Ramos (cell line): ENCODE results near the gene SFXN1.

Experiments used
- in situ Hi-C: fragments of 300-500 bp; cut with MboI; formaldehyde crosslinking; loops from one replicate; pipeline ENCODE4 v1.14.3; 2022; ENCODE audit warnings: low sequenced_read_pairs; ENCODE audit not compliant: unreplicated experiment

Gene SFXN1

DNA sequence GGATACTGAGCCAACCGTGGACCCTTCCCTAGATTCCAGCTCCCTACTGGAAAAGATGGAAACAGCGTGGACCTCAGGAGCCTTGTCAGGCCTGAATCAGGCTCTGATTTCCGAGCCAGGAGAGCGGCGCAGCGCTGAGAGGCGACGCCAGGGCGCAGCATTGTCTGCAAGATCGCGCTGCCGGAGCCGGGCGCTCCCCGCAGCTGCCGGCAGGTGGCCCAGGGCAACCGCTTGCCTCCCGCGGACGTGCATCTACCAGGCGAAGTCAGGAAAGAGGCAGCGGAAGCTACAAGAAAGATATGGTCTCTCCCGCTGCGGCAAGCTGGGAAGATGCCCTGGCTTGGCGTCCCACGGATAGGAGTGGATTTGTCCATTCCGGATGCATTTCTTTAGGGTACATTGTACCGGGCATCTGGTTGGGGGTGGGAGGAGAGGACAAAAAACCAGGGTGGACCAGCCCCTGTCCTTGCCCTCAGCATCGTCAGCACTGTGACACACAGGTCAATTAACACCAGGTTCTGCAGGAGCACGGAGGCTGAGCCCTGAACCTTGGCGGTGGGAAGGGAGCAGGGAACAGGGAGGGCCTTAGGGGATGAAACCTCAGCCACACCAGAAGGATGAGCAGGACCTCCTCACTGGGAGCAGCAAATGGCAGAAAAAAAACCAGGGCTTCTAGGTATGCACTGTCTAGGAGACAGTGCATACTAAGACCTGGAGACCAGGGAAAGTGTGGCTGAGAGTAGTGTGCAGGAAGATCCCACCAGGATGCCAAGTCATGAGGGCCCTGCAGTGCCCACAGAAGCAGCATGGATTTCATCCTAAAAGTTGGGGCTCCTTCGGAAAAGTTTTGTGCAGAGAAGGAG lies 55.9 kb downstream of the SFXN1 start:
- in situ Hi-C loops = loop anchor here (10.0 kb wide), 1 partner anchor 180 kb away; no protein-coding TSS in a partner anchor

DNA sequence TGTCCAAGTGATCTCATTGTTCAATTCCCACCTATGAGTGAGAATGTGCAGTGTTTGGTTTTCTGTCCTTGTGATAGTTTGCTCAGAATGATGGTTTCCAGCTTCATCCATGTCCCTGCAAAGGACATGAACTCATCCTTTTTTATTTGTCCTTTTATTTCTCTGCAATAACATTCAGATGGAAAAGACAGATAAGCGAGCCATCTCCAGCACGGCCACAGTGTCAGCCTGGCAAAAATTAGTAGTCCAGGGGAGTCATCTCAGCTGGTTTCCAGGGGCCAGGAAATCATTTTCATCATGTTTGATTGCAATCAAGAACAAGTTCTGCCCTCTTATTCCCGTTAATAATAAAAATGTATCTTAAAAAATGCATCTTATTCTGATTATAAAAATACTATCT lies 57.0 kb downstream of the SFXN1 start:
- in situ Hi-C loops = loop anchor here (10.0 kb wide), 1 partner anchor 179 kb away; no protein-coding TSS in a partner anchor

DNA sequence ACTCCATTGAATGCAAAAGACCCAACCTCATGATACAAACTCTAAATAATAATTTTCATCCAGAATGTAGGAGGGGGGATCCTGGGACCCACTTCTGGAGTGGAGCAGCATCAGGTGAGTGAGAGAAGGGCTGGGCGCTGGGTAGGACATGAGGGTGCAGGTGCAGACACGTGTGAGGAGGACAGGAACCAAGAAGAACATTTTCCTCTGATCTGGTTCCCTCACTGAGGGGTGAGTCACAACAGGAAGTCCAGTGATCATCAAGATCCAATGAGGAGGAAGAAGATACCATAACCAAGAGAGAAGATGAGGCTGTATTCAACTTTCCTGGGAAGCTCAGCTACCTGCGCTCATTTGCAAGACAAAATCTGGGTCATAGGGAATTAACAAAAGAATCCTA lies 57.4 kb downstream of the SFXN1 start:
- in situ Hi-C loops = loop anchor here (10.0 kb wide), 1 partner anchor 179 kb away; no protein-coding TSS in a partner anchor

DNA sequence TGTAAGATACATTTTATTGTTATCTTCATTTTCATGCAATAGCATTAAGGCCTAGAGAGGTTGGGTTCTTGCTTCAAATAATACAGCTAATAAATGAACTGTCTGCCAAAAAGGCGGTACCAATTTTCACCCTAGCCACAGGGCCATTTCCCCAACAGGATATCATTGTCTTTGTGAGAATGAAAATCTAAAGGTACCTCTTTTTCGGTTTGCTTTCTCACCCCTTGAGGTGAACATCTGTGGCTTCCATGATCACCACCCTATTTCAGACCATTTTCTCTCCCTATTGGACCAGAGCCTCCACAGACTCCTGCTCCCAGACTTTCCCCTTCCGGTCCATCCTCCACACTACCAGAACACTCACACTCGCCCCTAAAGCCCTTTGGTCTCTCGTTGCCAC lies 60.2 kb downstream of the SFXN1 start:
- in situ Hi-C loops = loop anchor here (10.0 kb wide), 1 partner anchor 176 kb away; no protein-coding TSS in a partner anchor

DNA sequence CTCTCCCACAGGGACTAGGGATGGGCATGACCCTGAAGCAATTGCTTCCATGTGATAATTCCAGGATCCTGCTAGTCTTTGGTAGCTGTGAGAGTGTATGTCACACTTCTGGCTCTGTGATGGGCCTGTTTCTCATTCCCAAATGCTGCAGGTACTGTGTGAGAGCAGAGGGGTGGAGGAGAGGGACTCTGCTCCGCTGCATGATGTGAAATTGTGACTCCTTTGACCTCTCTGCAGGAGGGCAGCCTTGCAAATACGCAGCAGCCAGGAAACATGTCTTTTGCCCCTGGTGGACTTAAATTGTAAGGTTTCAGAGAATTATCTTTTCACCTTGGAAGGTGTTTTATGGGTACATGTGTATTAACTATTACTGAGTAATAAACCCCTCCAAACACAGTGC lies 61.6 kb downstream of the SFXN1 start:
- in situ Hi-C loops = loop anchor here (10.0 kb wide), 1 partner anchor 175 kb away; no protein-coding TSS in a partner anchor

DNA sequence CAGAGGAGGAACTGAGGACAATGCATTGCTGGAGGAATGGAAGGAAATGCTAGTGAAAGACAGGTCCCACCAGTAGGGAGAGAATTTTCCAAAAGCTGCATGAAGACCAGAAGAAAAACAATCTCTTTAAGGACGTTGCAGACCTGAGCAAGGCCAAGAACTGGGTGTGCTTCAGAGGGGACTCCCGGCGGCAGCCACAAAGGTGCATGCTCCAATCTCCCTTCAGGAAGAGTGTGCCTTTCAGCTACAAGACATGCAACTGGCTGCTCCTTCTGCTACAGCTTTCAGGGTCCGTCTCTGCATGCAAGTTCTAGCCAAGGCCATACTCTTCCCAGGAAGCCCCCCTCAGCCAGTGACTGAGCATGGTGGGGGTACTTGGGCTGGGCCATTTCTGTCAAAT lies 62.9 kb downstream of the SFXN1 start:
- in situ Hi-C loops = no loop called here

DNA sequence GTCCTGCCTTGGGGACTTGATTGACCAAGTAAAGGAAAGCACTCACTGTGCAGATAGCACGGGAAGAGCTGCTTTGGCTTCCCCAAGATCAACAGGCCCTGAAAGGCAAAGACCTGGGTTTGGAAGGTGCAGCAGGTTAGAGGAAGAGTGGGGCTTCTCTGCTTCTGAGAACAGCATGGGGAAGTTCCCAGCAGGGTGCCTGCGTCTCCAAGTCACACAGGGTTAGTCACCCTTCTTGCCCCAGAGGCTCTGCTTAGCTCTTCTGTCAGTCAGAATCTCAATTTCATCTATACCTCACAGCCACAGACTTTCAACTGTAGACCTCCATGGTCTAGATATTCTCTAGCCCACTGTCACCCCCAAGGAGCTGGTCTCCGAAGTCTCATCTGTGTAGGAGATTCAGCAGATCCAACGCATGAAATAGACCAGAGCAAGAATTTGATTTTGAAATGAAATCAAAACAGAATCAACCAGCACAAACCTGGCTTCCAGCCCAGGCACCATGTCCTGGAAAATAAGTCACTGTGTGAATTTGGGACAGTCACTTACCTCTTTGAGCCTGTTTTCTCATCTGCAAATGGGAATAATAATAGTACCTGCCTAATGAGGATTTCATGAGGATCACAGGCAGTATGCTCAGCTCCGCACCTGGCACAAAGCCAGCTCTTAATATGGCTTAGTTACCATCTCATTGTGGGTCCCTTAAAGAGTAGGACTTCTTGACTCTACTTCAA lies 64.0 kb downstream of the SFXN1 start:
- in situ Hi-C loops = no loop called here

DNA sequence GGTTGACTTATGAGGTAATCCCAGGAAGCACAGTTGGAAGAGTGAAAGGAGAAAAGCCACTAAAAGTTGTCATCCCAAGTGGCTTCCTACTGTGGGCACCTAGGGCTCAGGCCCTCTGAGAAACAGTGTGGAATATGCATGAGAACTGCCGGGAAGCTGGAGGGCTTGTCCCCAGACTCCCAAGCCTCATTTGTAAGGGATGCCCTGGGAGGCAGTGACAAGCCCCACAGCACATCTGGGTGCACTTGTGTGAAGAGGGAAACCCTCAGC lies 64.5 kb downstream of the SFXN1 start:
- in situ Hi-C loops = no loop called here

DNA sequence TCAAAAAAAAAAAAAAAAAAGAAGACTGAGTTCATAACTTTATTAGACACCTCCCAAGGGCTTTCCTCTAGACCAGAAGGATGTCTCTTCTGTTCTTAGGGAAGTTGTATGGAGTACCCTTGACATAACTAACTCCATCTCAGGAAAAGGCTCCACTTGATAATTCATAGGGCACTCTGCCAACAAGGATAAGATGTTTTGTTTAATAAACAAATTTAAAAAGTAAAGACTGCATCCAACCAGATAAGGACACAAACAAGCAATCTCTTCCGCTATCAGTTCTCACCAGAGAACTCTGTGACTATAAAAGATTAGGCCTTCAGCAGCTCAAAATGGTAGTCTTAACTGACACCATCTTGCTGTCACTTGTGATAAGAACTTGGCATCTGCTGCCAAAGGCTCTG lies 65.8 kb downstream of the SFXN1 start:
- in situ Hi-C loops = no loop called here

DNA sequence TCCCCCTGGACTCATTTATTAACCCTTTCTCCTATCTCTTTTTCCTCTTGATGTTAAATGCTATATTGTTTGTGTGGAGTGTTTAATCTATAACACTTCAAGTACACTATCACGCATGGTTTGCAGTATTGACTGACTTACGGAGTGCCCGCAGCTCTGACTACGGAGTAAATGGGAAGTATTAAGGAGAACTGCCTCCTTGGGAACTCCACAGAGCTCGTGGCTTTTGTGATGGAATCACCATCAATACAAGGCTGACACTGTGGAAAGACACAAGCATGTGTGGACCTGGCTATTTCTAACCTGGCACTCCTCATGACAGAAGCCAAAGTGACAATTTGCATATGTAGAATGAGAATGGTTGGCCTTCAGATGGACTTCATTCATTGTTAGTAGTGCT lies 66.2 kb downstream of the SFXN1 start:
- in situ Hi-C loops = no loop called here

DNA sequence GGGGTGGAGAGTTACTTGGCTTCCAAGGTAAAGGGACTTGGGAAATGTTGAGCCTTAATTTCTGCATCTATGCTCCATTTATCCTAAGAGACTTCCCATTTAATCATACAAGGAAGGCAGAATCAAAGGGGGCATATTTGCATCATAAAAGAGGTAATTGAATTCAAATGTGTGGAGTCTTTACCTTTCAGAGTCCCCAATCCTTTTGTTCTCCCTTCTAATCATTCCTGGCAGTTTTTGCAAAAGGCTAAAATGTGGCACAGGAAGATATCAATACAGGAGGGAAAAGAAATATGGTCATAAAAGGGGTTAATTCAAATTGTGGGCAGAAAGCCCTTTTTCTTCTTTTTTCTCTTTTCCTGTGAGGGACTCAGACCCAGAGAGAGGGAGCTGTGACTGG lies 69.5 kb downstream of the SFXN1 start:
- in situ Hi-C loops = no loop called here

DNA sequence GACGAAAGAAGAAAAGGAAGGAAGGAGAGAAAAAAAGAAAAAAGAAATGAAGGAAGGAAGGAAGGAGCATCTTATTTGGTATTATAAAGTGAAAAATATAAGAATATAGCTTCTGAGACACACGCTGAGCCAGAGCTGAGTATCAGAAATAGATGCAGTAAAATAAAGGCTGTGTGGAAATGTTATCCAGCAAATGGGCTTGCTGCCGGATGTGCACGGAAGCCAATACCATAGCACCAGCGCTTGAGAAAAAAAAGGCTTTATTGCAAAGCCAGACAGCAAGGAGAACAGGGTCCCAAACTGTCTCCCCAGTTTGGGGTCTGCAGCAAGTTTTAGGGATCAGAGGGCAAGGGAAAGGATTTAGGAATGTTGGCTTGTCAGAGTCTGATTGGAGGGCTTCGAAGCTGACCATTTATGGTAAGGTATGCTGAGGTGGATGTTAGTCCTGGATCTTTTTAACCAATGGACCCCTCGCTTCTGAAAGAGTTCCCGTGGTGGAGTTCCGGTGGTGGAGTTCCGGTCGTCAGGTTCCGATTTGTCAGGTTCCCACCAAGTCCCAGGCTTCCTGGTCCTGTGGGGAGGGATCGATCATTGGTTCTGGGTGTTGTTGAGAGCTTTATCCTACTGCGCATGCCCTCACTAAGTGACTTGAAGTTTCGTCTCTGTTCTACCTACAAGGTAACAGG lies 70.4 kb downstream of the SFXN1 start:
- in situ Hi-C loops = no loop called here

DNA sequence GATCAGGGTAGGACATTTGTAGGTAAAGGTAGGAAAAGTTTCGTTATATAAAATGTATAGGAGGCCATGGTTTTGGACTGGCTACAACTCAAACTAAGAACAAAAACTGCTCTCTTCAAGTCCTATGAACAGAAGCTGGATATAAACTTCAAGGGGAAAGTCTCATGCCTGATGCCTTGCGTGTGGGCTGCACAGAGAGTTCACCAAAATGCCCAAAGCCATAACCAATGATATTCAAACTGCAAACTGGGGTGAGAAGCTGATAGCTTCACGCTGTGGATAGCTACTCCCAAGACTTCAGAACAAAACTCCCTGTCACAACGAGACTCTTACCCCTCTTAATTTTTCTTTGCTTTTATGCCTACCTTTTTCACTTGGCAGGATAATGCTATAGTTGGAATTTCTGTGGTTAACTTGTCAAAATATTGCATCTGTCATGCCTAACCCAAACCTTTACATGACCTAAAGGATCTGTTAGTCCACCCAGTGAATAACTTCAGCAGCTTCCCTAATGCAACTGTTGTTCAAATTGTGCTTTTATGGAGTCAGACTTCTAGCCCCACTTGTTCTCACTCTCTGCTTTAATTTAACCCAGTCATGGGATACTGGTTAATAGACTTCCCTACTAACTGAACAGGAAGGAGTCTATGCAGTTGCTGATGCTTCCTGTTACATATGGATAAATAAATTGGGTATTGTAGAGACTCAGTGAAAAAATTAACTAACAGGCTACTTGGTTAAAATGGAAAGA lies 71.9 kb downstream of the SFXN1 start:
- in situ Hi-C loops = no loop called here

DNA sequence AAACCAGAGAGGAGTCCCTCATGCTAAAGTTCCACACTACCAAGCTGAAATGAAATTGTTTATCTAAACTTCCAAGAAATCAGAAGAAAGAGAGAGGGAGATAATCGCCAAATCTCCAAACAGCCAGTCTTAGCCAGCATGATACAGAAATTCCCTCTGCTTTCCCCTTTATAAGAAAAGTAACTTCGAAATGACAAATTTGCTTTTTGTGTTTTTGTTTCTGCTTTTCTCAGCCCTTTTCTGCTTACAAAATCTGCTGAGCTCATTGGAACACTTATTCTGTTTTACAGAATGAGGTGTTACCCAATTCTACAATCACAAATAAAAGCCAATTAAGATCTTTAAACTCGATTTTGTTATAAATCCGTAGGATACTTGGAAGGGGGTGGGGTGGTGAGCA lies 72.9 kb downstream of the SFXN1 start:
- in situ Hi-C loops = no loop called here

DNA sequence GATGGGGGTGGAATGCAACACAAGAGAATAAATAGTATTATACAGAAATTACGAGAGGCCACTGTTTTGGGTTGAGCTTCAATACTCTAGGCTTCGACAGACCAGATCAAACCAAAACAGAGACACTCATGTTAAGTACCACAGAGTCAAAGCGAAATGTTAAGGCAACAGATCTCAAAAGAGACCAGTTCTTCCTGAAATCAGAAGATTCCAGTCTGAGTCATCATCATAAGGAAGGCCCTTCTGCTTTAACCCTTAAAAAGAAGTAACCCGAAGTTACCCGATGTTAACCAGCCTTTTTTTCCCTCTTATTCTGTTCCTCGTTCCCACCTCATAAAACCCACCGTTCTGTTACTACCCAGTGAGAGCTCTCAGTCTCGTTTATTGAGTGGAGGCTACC lies 75.9 kb downstream of the SFXN1 start:
- in situ Hi-C loops = no loop called here

DNA sequence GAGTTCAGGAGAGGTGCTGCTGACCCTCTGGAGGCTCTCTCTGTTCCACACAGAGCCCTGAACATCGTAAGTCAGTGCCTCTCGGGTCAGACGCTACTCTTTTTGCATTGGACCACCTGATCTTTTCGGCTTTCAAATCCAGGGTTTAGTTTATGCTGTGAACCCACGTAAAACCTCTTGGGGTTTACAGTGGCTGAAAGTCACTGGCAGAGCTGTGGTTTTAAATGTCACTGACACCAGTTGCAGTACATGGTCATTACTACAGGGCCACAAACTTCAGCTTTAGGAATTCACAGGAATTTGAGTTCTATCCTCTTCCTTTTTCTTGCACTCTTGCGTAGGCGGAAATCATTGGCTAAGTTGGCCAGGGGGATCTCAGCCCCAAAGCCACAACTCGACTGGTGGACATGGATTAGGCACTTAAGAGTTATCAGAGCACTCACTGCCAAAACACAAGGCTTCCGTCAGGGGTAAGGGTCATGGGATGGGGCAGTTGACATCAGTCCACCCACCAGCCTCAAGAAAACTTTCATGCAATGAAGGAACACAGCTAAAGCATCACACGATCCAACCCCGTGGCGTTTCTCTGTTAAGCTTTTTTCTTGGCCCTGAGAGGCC lies 76.9 kb downstream of the SFXN1 start:
- in situ Hi-C loops = no loop called here

DNA sequence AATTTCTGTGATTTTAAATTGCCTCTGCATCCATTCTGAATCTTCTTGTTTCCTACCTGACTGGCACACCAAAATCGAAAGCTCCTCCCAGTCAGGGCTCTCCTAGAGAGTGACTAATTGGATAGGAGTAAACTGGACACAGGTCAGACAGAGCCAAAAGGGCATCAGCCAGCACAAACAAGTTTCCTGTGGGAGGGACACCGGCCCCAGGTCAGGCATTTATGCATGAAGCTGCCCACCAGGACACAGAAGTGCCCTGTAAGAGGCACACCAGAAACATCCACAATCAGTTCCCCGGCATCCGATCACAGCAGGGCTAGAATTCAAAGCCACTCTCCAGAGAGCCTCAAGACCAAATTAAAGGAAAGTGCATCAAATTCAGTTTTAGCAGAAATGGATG lies 78.4 kb downstream of the SFXN1 start:
- in situ Hi-C loops = no loop called here

DNA sequence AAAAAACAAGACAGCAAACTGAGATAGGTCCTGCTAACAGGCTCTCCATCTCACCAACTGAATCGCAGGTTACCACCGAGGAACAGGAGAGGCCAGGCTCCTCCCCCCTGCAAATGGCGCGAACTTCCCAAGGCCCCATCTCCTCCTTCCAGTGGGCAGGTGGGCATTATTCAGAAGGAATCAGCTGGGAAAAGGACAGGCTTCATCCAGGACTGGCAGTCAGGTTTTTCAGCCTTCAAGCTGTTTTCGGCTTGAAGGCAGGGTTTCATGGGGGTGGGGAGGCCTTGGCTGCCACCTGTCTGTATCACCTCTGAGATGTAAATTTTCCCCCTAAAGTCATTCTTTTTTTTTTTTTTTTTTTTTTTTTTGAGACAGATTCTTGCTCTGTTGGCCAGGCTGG lies 79.4 kb downstream of the SFXN1 start:
- in situ Hi-C loops = no loop called here

DNA sequence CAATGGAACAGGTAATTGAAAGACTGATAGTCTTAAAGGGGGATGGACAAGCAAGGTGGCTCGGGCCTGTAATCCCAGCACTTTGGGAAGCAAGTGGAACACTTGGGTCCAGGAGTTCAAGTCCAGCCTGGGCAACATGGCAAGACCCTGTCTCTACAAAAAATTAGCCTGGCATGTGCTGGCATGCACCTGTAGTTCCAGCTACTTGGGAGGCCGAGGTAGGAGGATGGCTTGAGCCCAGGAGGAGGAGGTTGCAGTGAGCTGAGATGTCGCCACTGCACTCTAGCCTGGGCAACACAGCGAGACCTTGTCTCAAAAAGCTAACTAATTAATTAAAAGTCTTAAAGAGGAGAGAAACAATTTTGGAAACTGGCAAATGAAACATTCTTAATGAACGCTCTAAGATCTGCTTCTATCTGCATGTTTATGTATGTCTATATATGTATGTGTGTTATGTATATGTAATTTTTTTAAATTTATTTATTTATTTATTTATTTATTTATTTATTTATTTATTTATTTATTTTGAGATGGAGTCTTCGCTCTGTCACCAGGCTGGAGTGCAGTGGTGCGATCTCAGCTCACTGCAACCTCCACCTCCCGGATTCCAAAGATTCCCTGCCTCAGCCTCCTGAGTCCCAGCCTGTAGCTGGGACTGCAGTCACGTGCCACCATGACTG lies 80.6 kb downstream of the SFXN1 start:
- in situ Hi-C loops = no loop called here
